NCI-H82 (cell line): ENCODE data around the gene LRRC42.
A peak's percentile ranks its signal among the peaks of the same experiment; 100 is the strongest.

ENCODE experiments used
- DNase-seq: peaks from one replicate; lab custom pipeline; 2025; lab: John Stamatoyannopoulos, UW

LRRC42 gene

GRCh38 chr1:54004481-54005049 is 58.4 kb downstream of the LRRC42 start:
- DNase-seq, result no peak

GRCh38 chr1:54006508-54006907 is 60.4 kb downstream of the LRRC42 start:
- DNase-seq, result no peak

- no peak for DNase-seq
These were observed 61.5 kb downstream of the LRRC42 start for GRCh38 chr1:54007613-54008012.

GRCh38 chr1:54008876-54009275 is 62.7 kb downstream of the LRRC42 start:
- DNase-seq, result peak; percentile 33

GRCh38 chr1:54009406-54009805 is 63.3 kb downstream of the LRRC42 start:
- no peak for DNase-seq

- DNase-seq, result no peak
These were observed 64.4 kb downstream of the LRRC42 start for GRCh38 chr1:54010415-54011117.

GRCh38 chr1:54011316-54012007 is 65.3 kb downstream of the LRRC42 start:
- DNase-seq, result no peak

GRCh38 chr1:54012008-54012325 is 65.8 kb downstream of the LRRC42 start:
- no peak for DNase-seq

GRCh38 chr1:54012863-54013262 is 66.7 kb downstream of the LRRC42 start:
- DNase-seq, result no peak

GRCh38 chr1:54013393-54014008 is 67.4 kb downstream of the LRRC42 start:
- no peak for DNase-seq

- DNase-seq, result no peak
These were observed 68.0 kb downstream of the LRRC42 start for GRCh38 chr1:54014009-54014629.

GRCh38 chr1:54016343-54017282 is 70.5 kb downstream of the LRRC42 start:
- peak; percentile 31 for DNase-seq
